H9 (cell line): Measurements from ENCODE around the gene ELAPOR1. TPM values are rescaled to one million over a fixed set of nuclear protein-coding genes. Genes with fewer than 3 reads are reported as not detected.
A peak's percentile ranks its signal among the peaks of the same experiment; 100 is the strongest.

Experiments
- DNase-seq: peaks from one replicate; pipeline ENCODE4 v3.0.0-alpha.2; 2017
- H2AFZ ChIP-seq: one replicate; pipeline ENCODE4 v1.6.1; 2013; ENCODE audit warnings: mild to moderate bottlenecking, low read length, control low read depth, moderate library complexity
- H2AK5ac ChIP-seq: 2 replicates; pipeline ENCODE4 v1.6.1; 2013; ENCODE audit warnings: low read length, control low read depth, mixed read lengths; ENCODE audit not compliant: insufficient read length
- H2BK120ac ChIP-seq: one replicate; pipeline ENCODE4 v1.6.1; 2013; ENCODE audit warnings: low read depth, mild to moderate bottlenecking, low read length, control low read depth, inconsistent platforms; ENCODE audit not compliant: poor library complexity, severe bottlenecking
- H2BK12ac ChIP-seq: 2 replicates; pipeline ENCODE4 v1.6.1; 2013; ENCODE audit warnings: low read length, control low read depth, mixed read lengths, low read depth; ENCODE audit not compliant: insufficient read length
- H2BK15ac ChIP-seq: 2 replicates; pipeline ENCODE4 v1.6.1; 2013; ENCODE audit warnings: low read depth, low read length, control low read depth
- H2BK20ac ChIP-seq: one replicate; pipeline ENCODE4 v1.6.1; 2013; ENCODE audit warnings: low read depth, mild to moderate bottlenecking, low read length, control low read depth, inconsistent platforms; ENCODE audit not compliant: poor library complexity, severe bottlenecking
- H2BK5ac ChIP-seq: 2 replicates; pipeline ENCODE4 v1.6.1; 2013; ENCODE audit warnings: low read length, control low read depth, mixed read lengths; ENCODE audit not compliant: insufficient read length
- H3K14ac ChIP-seq: 2 replicates; pipeline ENCODE4 v1.6.1; 2013; ENCODE audit warnings: low read length, control low read depth; ENCODE audit not compliant: insufficient read depth
- H3K18ac ChIP-seq: 2 replicates; pipeline ENCODE4 v1.6.1; 2013; ENCODE audit warnings: low read depth, mild to moderate bottlenecking, mixed read lengths, low read length, control low read depth; ENCODE audit not compliant: insufficient read length
- H3K23ac ChIP-seq: 2 replicates; pipeline ENCODE4 v1.6.1; 2013; ENCODE audit warnings: low read length, control low read depth, mixed read lengths, low read depth; ENCODE audit not compliant: insufficient read length
- H3K23me2 ChIP-seq: 2 replicates; pipeline ENCODE4 v1.6.1; 2013; ENCODE audit warnings: low read depth, mild to moderate bottlenecking, mixed read lengths, low read length, control low read depth; ENCODE audit not compliant: insufficient read length, poor library complexity, severe bottlenecking
- H3K27ac ChIP-seq: 2 replicates; pipeline ENCODE4 v1.5.1; 2013; ENCODE audit warnings: low read length, control low read depth, mixed read lengths, low read depth; ENCODE audit not compliant: insufficient read length
- H3K27me3 ChIP-seq: 2 replicates; pipeline ENCODE4 v1.6.1; 2013; ENCODE audit warnings: low read length, control low read depth, inconsistent platforms; ENCODE audit not compliant: insufficient read depth
- H3K4ac ChIP-seq: 2 replicates; pipeline ENCODE4 v1.6.1; 2013; ENCODE audit warnings: low read depth, mild to moderate bottlenecking, control low read depth, inconsistent platforms, low read length, moderate library complexity
- H3K4me1 ChIP-seq: 2 replicates; pipeline ENCODE4 v1.6.1; 2013; ENCODE audit warnings: low read length, control low read depth, inconsistent platforms; ENCODE audit not compliant: insufficient read depth
- H3K4me2 ChIP-seq: 2 replicates; pipeline ENCODE4 v1.6.1; 2013; ENCODE audit warnings: low read length, control low read depth, mixed read lengths; ENCODE audit not compliant: insufficient read length, insufficient read depth
- H3K56ac ChIP-seq: 2 replicates; pipeline ENCODE4 v1.6.1; 2013; ENCODE audit warnings: low read depth, mild to moderate bottlenecking, mixed read lengths, low read length, control low read depth; ENCODE audit not compliant: insufficient read length
- H3K79me1 ChIP-seq: 2 replicates; pipeline ENCODE4 v1.6.1; 2013; ENCODE audit warnings: low read depth, mild to moderate bottlenecking, moderate library complexity, low read length, control low read depth, inconsistent platforms; ENCODE audit not compliant: insufficient read depth, poor library complexity, severe bottlenecking
- H3K79me2 ChIP-seq: 2 replicates; pipeline ENCODE4 v1.6.1; 2013; ENCODE audit warnings: low read length, control low read depth, inconsistent platforms; ENCODE audit not compliant: insufficient read depth
- H3K9ac ChIP-seq: 2 replicates; pipeline ENCODE4 v1.6.1; 2013; ENCODE audit warnings: low read length, control low read depth, mixed read lengths; ENCODE audit not compliant: insufficient read length; ENCODE audit errors: extremely low read depth
- H3K9me3 ChIP-seq: one replicate; pipeline ENCODE4 v1.6.1; 2013; ENCODE audit warnings: low read depth, low read length, inconsistent platforms; ENCODE audit not compliant: control insufficient read depth
- H3T11ph ChIP-seq: one replicate; pipeline ENCODE4 v1.6.1; 2013; ENCODE audit warnings: mild to moderate bottlenecking, low read length, control low read depth, inconsistent platforms
- H4K20me1 ChIP-seq: one replicate; pipeline ENCODE4 v1.6.1; 2013; ENCODE audit not compliant: control insufficient read depth, insufficient read length, insufficient read depth
- H4K5ac ChIP-seq: 2 replicates; pipeline ENCODE4 v1.6.1; 2013; ENCODE audit warnings: low read depth, mild to moderate bottlenecking, mixed read lengths, low read length, control low read depth; ENCODE audit not compliant: insufficient read length
- H4K8ac ChIP-seq: replicated peaks from 2 replicates; pipeline ENCODE4 v1.6.1; 2013; ENCODE audit warnings: low read length, control low read depth, mixed read lengths, low read depth; ENCODE audit not compliant: insufficient read length
- H4K91ac ChIP-seq: 2 replicates; pipeline ENCODE4 v1.6.1; 2013; ENCODE audit warnings: low read depth, mild to moderate bottlenecking, moderate library complexity, mixed read lengths, low read length, control low read depth; ENCODE audit not compliant: insufficient read length
- H3K27ac Mint-ChIP-seq, 3 experiments: 2 replicates in 2 of 3; 3 replicates in 1 of 3; pipeline ENCODE4 v1.8.0; 2020 to 2021; ENCODE audit warnings: mixed read lengths in 3 of 3, mild to moderate bottlenecking in 1 of 3, moderate library complexity in 1 of 3
- H3K27me3 Mint-ChIP-seq: 2 replicates; pipeline ENCODE4 v1.8.0; 2021; ENCODE audit warnings: low read depth, mild to moderate bottlenecking, moderate library complexity, mixed read lengths
- H3K36me3 Mint-ChIP-seq, 3 experiments: 2 replicates in 2 of 3; 3 replicates in 1 of 3; pipeline ENCODE4 v1.8.0; 2020 to 2021; ENCODE audit warnings: low read depth in 3 of 3, mixed read lengths in 3 of 3; ENCODE audit not compliant: insufficient read depth in 1 of 3
- H3K4me1 Mint-ChIP-seq, 2 experiments: 2 replicates each; pipeline ENCODE4 v1.8.0; 2020; ENCODE audit warnings: mixed read lengths in 2 of 2
- H3K4me3 Mint-ChIP-seq, 2 experiments: 2 replicates in 1 of 2; 3 replicates in 1 of 2; pipeline ENCODE4 v1.8.0; 2020 to 2021; ENCODE audit warnings: mild to moderate bottlenecking in 2 of 2, mixed read lengths in 2 of 2, moderate library complexity in 1 of 2
- H3K9me3 Mint-ChIP-seq, 2 experiments: 2 replicates in 1 of 2; 3 replicates in 1 of 2; pipeline ENCODE4 v1.8.0; 2020; ENCODE audit warnings: mild to moderate bottlenecking in 2 of 2, mixed read lengths in 2 of 2, moderate library complexity in 1 of 2
- WGBS: extraction: QIAGEN DNeasy Blood & Tissue Kit; methylation state at CpG from one replicate; pipeline ENCODE4 v1.1.7; 2013; ENCODE audit warnings: missing lambda C conversion rate, low lambda C conversion rate, mixed read lengths; ENCODE audit not compliant: insufficient read length; ENCODE audit errors: extremely low coverage; 5-methylcytosine and 5-hydroxymethylcytosine counted together
- total RNA-seq: library from RNA; stranded (reverse); gene quantifications from 2 replicates; pipeline ENCODE4 v1.2.1, GENCODE V29; 2021
- TF ChIP-seq, protein P1 (sequence below): fragments of 200-600 bp; sonication (generic); conservative IDR thresholded peaks from 3 replicates; pipeline ENCODE4 v1.8.0; 2021; ENCODE audit warnings: antibody characterized with exemption, mild to moderate bottlenecking

ELAPOR1 gene
- total RNA-seq, 1 experiment from 2014 or later, result 0.55 TPM

DNA sequence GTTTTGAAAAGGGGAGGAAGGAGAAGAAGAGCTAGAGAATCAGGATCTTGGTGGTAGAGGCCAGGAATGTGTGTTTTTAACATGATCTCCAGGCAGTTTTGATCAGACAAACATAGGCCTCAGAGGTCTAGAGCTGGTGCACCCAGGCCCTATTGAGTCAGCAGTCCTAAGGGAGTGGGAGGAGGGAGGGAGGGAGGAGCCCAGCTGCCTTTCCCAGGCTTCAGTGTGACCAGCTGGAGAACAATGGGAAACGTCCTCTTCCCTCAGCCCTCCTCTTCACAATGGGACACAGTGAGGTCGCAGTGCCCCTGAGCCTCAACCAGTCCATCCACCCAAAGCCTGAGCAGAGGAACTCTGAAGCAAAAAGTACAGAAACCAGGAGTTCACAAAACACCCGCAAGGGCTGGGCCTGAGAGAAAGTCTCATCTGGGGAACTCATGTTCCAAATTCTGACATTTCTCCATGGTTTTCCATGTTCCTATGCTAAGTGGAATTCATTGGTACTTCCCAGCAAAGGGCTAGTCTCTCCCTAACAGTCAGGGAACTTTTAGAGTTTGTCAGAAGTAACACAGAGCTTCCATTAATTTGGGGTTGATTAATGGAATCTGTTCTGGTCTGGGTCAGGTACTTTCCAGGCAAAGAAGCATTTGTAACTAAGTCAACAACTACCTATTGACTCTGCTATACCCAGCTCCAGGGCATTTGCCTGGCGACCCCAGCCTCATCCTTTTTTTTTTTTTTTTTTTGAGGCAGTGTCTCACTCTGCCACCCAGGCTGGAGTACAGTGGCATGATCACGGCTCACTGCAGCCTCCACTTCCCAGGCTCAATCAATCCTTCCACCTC is 37.5 kb downstream of the ELAPOR1 start:
- Histone ChIP-seq H3K23me2 (no peaks in the 10 kb centered on the region), H4K8ac (no peak overlapping the region), H3K14ac (no peak overlapping the region), H4K5ac (no peak overlapping the region), H3K27ac (no peak overlapping the region), H4K91ac (no peak overlapping the region), H3K4me1 (no peaks in the 10 kb centered on the region; the same call in 1 of the 2 replicates), H3K9ac (no peak overlapping the region), H3K79me1 (no peaks in the 10 kb centered on the region), H2AK5ac (no peak overlapping the region), H2BK5ac (no peak overlapping the region), H2BK20ac (no peak overlapping the region), H3K79me2 (no peaks in the 10 kb centered on the region), H2BK12ac (no peak overlapping the region), H3K9me3 (no peaks in the 10 kb centered on the region), H3K56ac (no peak overlapping the region), H2AFZ (peak overlapping the region; percentile 76), H3K23ac (no peak overlapping the region), H2BK15ac (no peak overlapping the region), H3T11ph (no peak overlapping the region), H3K18ac (no peak overlapping the region), H2BK120ac (no peak overlapping the region), H4K20me1 (no peaks in the 10 kb centered on the region), H3K27me3 (no peaks in the 10 kb centered on the region), H3K4me2 (no peak overlapping the region), H3K4ac (no peak overlapping the region)
- H3K9me3 Mint-ChIP-seq, result no peaks in the 10 kb centered on the region
- peak overlapping the region in 1 of 3 experiments; percentile 58; a peak in 2 of 7 replicates for H3K27ac Mint-ChIP-seq
- no peaks in the 10 kb centered on the region for H3K36me3 Mint-ChIP-seq
- TF ChIP-seq, protein P1, sequence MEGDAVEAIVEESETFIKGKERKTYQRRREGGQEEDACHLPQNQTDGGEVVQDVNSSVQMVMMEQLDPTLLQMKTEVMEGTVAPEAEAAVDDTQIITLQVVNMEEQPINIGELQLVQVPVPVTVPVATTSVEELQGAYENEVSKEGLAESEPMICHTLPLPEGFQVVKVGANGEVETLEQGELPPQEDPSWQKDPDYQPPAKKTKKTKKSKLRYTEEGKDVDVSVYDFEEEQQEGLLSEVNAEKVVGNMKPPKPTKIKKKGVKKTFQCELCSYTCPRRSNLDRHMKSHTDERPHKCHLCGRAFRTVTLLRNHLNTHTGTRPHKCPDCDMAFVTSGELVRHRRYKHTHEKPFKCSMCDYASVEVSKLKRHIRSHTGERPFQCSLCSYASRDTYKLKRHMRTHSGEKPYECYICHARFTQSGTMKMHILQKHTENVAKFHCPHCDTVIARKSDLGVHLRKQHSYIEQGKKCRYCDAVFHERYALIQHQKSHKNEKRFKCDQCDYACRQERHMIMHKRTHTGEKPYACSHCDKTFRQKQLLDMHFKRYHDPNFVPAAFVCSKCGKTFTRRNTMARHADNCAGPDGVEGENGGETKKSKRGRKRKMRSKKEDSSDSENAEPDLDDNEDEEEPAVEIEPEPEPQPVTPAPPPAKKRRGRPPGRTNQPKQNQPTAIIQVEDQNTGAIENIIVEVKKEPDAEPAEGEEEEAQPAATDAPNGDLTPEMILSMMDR, result no peak
- H3K4me1 Mint-ChIP-seq, result peaks cover 18 to 22% of the 10 kb centered on the region in 2 experiments
- no peaks in the 10 kb centered on the region for H3K27me3 Mint-ChIP-seq
- DNase-seq, result peak; percentile 65
- H3K4me3 Mint-ChIP-seq, result no peak overlapping the region
- no CpG with 5 or more reads among the region's 5 CpGs for WGBS
